Activated CD4-positive, alpha-beta T cell treated with anti-CD3 and anti-CD28 coated beads for 1 hour (primary cell): ENCODE data around the gene HYAL3.

Source experiments
- DNase-seq: peaks from one replicate; pipeline ENCODE4 v3.0.0-alpha.2; 2020

Gene HYAL3

GRCh38 chr3:50327943-50328691 lies 28.9 kb upstream of the HYAL3 start, which contains the start of gene TUSC2:
TUSC2 (minus strand) TSS chr3:50328223; CDS start chr3:50328099, 124 bp downstream.
- DNase-seq = peak; percentile 90

- DNase-seq = no peak
Observed at GRCh38 chr3:50327129-50327528, 27.9 kb upstream of the HYAL3 start.

DNA sequence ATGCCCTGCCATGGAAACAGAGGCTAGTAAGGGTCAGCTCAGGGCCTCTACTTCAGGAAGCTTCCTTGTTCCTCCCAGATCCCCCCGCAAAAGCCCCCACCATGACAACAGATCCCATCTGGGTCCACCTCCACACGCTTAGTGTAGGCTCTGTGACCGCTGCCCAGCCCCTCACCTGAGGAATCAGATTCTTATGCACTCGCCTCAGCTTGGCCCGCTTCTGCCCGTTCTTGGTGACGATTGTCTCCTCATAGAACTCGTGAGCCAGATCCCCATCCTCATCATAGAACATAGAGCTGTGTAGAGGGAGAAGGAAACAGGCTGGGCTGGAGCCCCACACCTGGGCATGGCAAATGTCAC lies 27.0 kb upstream of the HYAL3 start:
- DNase-seq = no peak

- no peak for DNase-seq
Observed at GRCh38 chr3:50325497-50326181, 26.4 kb upstream of the HYAL3 start.

- DNase-seq = no peak
Observed at GRCh38 chr3:50325113-50325480, 25.9 kb upstream of the HYAL3 start.

DNA sequence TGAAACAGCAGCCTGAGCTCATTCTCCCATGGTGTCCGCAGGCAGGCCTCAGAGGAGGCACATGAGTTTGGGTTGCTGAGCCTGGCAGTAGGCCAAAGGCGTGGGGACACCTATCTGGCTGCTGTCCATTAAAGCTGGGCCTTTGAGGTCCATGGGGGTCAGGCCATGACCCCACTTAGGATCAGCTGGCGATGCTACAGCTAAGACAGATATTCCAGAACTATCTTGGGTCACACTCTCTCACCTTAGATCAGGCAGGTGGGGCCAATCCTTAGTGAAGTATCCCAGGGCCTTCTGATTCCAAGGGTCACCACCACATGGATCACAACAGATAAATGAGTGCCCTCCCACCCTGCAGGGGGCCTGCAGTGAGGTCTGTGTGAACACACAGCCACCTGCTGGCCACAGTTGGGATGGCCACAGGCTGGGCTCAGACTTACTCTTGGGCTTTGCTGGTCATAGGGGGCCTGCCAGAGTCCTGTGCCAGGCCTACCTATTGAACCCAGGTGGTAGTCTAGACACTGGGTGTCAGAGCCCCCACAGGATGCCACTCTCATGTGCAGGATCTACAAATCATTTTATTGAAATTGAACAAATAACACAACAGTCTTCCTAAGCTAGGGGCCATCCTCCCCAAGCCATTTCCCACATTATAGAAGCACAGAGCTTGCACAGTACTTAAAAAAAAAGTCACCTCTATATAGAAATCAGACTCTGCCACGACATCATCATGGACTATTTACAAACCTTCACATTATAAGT lies 25.3 kb upstream of the HYAL3 start:
- peak; percentile 39 for DNase-seq

DNA sequence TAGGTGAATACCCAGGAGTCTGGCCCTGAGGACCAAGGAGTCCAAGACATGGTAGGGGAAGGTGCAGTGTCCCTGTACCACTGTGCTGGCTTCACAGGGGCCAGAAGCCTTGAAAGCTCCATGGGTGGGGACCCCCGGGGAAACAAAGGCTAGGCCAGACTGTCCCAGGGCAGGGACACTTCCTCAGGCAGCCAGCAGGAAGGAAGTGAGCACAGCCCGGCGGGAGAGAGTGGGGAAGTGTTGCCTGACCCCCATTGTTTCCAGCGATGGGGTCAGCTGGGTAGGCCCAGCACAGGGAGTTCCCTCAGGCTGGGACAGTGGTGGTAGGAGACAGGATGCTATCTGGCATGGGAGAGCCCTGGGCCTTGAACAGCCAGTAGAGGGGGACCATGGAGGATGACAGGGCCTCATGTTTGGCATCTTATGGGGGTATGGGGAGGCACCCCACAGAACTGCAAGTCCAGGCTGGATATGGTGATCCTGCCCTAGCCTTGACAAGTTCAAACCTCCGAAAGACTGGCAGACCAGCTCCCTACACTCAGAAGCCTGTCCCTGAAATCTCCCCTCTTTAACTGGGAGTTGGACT lies 24.5 kb upstream of the HYAL3 start:
- DNase-seq = no peak

- no peak for DNase-seq
Observed at GRCh38 chr3:50323092-50323600, 23.9 kb upstream of the HYAL3 start.

DNA sequence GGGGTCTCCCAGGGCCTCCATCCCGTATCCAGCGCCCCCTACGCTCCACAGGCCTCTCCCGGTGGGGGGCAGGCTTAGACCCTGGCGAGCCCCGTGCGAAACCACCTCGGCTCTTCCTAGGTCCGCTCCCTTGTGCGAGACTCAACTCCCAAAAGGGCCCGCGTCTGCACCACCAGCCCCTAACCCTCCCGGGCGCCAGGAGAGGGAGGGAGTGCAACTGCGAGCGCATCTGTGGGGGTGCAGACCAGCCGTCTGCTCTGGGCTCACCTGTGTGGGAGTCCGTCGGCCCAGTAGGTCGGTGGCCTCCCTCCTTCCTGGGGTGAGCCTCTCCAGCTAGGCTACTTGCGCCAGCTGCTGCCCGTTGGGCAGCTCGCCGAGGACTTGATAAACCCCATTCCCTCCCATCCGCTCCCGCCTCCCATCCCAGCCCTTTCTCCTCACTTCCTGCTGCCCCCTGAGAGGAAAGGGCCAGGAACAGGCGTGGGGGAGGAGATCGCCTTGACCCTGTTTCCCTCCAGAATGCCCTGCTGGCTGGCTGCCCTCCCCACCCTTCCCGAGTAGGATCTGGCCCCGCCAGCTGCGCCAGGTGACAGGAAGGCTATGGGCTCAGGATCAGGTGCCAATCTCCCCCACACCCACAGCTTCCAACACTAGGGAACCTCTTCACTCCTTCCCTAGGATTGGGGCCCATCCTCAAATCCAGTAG lies 23.3 kb upstream of the HYAL3 start, which contains the start of gene HYAL2:
Gene HYAL2, minus strand, starts transcription at position 360 of the 706 bp plus-strand sequence. CDS start 2,256 bp downstream, outside the sequence.
- DNase-seq = no peak

GRCh38 chr3:50322115-50322385 lies 22.8 kb upstream of the HYAL3 start:
- no peak for DNase-seq

DNA sequence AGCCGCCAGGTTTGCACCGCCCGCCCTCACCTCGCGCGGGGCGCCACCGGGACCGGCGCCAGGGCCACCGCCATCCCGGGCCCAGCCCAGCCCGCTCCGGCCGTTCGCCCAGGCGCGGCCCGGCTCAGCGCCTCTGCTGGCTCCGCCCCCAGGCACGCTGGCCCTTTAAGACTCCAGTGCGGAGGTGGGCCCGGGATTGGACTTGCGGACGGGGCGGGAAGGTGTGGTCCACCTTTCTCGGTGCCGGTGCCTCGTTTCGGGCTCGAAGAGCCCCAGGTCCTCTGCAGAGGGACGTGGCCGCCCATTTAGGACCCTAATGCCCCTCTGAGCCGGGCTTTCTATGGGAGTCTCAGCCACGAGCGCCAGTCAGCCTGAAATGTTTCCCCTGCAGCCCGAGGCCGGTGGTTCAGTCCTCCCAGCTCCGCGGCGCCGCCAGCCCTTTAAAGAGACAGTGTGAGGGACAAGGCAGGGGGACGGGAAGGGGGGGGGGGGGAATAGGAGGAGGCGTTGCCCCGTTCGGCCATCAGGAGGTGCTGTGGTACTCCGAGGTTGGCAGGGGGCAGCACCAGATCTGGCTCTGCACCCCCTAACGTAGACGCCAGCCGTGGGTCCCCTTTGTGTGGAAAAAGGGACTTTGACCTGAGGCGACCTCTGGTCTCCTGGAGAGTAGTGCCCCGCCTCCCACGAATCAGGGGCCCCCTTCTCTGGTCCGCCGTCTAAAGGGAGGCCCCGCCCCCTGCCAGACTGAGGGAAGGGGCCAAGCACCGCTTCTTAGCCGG lies 22.3 kb upstream of the HYAL3 start:
- peak; percentile 69 for DNase-seq

DNA sequence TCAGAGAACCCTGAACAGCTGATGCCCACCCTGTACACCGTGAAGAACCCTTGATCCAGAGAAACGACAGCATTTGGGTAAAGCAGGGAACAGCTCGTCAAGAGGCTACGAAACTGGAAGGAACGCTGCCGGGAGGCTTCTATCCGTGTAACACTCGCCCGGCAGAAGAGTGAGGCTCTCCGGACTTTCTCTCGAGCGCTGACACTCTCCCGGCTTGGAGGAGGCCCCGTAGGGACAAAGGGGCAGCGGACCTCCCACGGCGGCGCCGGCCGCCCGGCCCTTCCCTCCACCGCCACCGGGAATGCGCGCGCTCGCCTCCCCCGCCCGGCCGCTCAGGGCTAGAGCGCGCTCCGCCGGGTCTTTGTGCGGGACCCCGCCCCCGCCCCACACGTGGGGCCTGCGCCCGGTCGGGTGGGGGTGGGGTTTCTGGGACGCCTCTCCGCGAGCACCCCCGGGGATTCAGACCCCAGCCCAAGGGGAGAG lies 21.7 kb upstream of the HYAL3 start:
- DNase-seq = peak; percentile 43

DNA sequence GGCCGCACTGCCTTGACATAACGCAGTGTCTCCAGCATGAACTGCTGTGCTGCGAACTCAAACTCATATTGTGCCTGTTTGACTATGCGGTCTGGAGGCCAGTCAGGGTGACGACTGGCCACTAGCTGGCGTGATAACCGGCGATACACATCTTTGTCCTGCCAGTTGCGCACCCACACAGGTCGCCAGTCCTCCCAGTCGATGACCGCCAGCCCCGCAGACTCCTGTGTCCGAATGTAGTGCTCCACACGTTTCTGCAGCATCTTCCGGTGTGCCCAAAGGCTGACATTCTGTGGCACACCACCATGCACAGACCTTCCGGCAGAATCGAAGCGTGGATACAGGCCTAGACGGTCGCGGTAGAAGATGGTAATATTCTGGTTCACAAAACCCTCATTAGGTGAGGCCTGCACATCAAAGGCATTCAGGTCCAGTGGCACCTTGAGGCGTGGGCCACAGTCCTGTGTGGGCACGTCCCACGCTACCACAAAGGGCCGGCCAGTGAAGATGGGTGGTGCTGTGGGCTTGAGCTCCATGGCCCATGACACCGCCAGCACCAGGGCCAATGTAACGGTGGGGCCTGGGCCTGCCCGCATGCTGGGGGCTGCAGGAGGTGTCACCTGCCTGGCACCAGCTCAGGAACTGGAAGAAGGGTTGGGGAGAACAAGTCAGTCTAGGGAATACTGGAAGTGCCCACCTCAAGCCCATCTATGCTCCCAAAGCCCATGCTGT lies 20.9 kb upstream of the HYAL3 start:
- no peak for DNase-seq

- no peak for DNase-seq
Observed at GRCh38 chr3:50319181-50319893, 20.1 kb upstream of the HYAL3 start.

DNA sequence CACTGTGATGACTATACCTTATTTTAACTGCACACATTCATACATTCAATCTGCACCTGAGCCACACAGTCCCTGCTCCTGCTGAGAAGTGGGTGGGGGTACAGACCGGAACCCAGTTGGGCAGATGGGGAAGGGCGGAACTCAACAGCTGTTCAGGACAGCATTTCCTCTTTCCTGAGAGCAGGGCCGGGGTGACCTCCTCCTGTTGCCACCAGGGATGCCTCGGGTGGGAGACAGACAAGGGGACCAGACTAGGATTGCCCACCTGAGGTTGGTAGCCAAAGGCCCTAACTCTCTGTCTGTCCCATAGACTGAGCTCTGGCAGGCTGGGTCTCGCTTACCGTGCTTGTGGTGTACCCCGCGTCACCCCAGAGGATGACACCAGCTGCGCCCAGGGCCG lies 19.4 kb upstream of the HYAL3 start:
- no peak for DNase-seq

- no peak for DNase-seq
Observed at GRCh38 chr3:50318163-50318562, 19.0 kb upstream of the HYAL3 start.

- no peak for DNase-seq
Observed at GRCh38 chr3:50317300-50317699, 18.1 kb upstream of the HYAL3 start.

- DNase-seq = peak; percentile 52
Observed at GRCh38 chr3:50316657-50317242, 17.5 kb upstream of the HYAL3 start.

GRCh38 chr3:50314816-50315215 lies 15.6 kb upstream of the HYAL3 start:
- DNase-seq = no peak

DNA sequence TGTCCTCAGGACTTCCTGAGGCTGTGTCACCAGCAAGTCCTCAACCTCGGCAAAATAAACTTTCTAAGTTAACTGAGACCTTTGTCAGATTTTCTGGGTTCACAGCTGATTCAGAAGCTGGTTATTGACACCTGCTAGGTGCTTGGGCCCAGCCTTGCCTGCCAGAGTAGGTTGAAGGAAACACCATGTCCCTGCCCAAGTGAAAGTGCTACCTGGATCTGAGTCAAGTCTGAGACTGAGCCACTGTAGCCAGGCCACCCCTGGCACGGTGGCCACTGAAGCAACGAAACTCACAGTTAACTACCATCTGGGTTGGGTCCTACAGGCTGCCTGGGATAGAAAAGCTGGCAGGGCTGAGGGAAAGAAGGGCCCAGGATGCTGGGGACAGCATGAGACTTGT lies 15.1 kb upstream of the HYAL3 start:
- no peak for DNase-seq
